Measurements from ENCODE around the gene CNGB1. TPM values are rescaled to one million over a fixed set of nuclear protein-coding genes. Genes with fewer than 3 reads are reported as not detected.
A peak's percentile ranks its signal among the peaks of the same experiment; 100 is the strongest.

The CNGB1 gene
- total and polyA plus RNA-seq, 2 donors (not counting 1 experiment from before 2014, with no cell fraction given), result not detected

DNA sequence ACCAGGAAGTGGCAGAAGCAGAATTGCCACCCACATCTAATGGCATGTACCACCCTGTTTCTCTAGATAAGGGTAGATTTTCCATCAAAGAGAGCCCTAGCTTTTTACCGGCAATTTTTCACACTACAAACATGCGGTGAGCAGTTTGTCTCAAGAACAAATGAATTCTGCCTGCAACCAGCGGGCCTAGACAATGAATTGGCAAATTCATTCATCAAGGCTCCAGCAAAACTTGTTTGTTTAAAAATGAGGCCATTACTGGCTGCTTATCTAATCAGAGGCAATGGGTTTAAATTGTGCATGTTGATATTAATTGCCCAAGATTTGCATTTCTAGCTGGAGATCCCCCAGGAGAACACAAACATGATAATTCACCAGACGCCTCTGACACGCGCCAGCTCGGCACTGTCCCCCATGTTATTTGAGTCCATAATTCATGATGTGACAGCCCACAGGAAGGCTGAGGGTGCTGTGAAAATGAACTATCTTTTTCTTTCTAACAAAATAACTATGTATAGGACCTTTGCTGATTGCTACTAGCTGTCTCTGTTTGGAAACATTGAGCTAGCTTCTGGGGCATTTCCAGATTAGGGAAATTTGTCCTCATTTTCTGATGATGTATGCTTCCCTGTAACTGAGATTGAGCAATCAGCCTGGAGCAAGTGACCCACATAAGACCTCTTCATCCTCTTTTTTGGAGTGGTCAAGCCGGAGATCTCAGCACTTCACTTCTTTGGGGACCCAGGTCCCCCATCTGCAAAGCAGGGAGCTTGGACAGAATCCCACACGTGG lies 80.8 kb downstream of the CNGB1 start:
- Histone ChIP-seq H3K9me3 (ENCODE audit: control insufficient read depth, insufficient read depth, low read depth, low read length) (no peaks in the 10 kb centered on the region), H3K4me3 (replicated peaks in 1 of 4; ENCODE audit: control extremely low read depth in 1 of 4, insufficient read depth in 1 of 4, low read depth in 3 of 4, low read length in 4 of 4) (no peak overlapping the region), H3K79me2 (ENCODE audit: control insufficient read depth, insufficient read depth, low read length) (no peaks in the 10 kb centered on the region), H3K27me3 (ENCODE audit: control insufficient read depth, insufficient read depth, low read length) (peaks cover 14% of the 10 kb centered on the region), H3K4me1 (ENCODE audit: control insufficient read depth, extremely low read depth, insufficient read depth, low read length) (no peaks in the 10 kb centered on the region), H2AFZ (ENCODE audit: low read length) (no peak overlapping the region), H3K36me3 (ENCODE audit: control insufficient read depth, insufficient read depth, low read length) (no peaks in the 10 kb centered on the region), H3K4me2 (ENCODE audit: extremely low read depth, insufficient read depth, low read length) (no peak overlapping the region), H3K27ac (ENCODE audit: insufficient read depth, low read length) (no peak overlapping the region), H4K20me1 (ENCODE audit: control insufficient read depth, extremely low read depth, insufficient read depth, low read length) (no peaks in the 10 kb centered on the region), H3K9ac (ENCODE audit: insufficient read depth, low read length) (no peak overlapping the region)
- TF ChIP-seq EZH2 (IDR thresholded peaks at IDR 0.05; ENCODE audit: low read length, missing control alignments), result no peak
- TF ChIP-seq, protein P1, sequence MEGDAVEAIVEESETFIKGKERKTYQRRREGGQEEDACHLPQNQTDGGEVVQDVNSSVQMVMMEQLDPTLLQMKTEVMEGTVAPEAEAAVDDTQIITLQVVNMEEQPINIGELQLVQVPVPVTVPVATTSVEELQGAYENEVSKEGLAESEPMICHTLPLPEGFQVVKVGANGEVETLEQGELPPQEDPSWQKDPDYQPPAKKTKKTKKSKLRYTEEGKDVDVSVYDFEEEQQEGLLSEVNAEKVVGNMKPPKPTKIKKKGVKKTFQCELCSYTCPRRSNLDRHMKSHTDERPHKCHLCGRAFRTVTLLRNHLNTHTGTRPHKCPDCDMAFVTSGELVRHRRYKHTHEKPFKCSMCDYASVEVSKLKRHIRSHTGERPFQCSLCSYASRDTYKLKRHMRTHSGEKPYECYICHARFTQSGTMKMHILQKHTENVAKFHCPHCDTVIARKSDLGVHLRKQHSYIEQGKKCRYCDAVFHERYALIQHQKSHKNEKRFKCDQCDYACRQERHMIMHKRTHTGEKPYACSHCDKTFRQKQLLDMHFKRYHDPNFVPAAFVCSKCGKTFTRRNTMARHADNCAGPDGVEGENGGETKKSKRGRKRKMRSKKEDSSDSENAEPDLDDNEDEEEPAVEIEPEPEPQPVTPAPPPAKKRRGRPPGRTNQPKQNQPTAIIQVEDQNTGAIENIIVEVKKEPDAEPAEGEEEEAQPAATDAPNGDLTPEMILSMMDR (conservative IDR thresholded peaks at IDR 0.05 in 1 of 2, IDR thresholded peaks at IDR 0.05 in 1 of 2; ENCODE audit: low read depth in 1 of 2, low read length in 2 of 2), result no peak
- DNase-seq (ENCODE audit: low read depth in 2 of 2), result peak; percentile 75 to 82

DNA sequence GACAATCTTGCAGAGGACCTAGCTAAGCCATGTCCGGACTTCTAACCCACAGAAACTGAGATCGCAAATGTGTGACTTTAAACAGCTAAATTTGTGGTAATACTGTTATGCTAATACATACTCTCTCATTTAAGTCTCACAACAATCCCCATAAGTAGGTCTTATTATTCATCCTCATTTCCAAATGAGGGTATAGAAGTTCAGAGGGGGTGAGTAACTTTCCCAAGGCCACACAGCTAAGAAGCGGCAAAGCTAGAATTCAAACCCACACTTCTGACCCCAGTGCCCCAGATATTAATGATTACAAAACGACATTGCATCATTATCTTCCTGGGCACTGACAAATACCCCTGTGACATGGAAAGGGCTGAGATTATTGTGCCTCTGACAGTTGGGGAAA lies 81.4 kb downstream of the CNGB1 start:
- no peaks in the 10 kb centered on the region for H3K9me3 ChIP-seq (ENCODE audit: control insufficient read depth, insufficient read depth, low read depth, low read length)
- no peaks in the 10 kb centered on the region for H3K79me2 ChIP-seq (ENCODE audit: control insufficient read depth, insufficient read depth, low read length)
- no peak for TF ChIP-seq EZH2 (IDR thresholded peaks at IDR 0.05; ENCODE audit: low read length, missing control alignments)
- TF ChIP-seq, protein P1 (conservative IDR thresholded peaks at IDR 0.05 in 1 of 2, IDR thresholded peaks at IDR 0.05 in 1 of 2; ENCODE audit: low read depth in 1 of 2, low read length in 2 of 2), result no peak
- peaks cover 20% of the 10 kb centered on the region for H3K27me3 ChIP-seq (ENCODE audit: control insufficient read depth, insufficient read depth, low read length)
- no peak overlapping the region for H3K4me3 ChIP-seq (replicated peaks in 1 of 4; ENCODE audit: control extremely low read depth in 1 of 4, insufficient read depth in 1 of 4, low read depth in 3 of 4, low read length in 4 of 4)
- H2AFZ ChIP-seq (ENCODE audit: low read length), result no peak overlapping the region
- H3K27ac ChIP-seq (ENCODE audit: insufficient read depth, low read length), result no peak overlapping the region
- no peak overlapping the region for H3K9ac ChIP-seq (ENCODE audit: insufficient read depth, low read length)
- no peaks in the 10 kb centered on the region for H3K36me3 ChIP-seq (ENCODE audit: control insufficient read depth, insufficient read depth, low read length)
- H3K4me2 ChIP-seq (ENCODE audit: extremely low read depth, insufficient read depth, low read length), result no peak overlapping the region
- no peaks in the 10 kb centered on the region for H3K4me1 ChIP-seq (ENCODE audit: control insufficient read depth, extremely low read depth, insufficient read depth, low read length)
- DNase-seq (ENCODE audit: low read depth in 2 of 2), result no peak
- no peaks in the 10 kb centered on the region for H4K20me1 ChIP-seq (ENCODE audit: control insufficient read depth, extremely low read depth, insufficient read depth, low read length)

DNA sequence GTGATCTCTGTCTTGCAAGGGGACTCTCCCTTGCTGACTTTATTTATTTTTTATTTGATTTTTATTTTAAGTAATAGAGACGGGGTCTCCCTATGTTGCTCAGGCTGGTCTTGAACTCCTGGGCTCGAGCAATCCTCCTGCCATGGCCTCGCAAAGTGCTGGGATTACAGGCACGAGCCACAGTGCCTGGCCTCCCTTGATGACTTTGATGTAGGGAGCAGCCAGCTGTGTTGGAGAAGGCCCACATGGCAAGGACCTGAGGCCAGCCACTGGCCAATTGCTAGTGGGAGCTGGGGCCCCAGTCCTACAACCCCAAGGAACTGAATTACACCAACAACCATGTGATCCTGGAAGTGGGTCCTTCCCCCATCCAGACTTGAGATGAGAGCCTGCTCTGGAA lies 81.8 kb downstream of the CNGB1 start:
- H3K36me3 ChIP-seq (ENCODE audit: control insufficient read depth, insufficient read depth, low read length), result no peaks in the 10 kb centered on the region
- no peak overlapping the region for H3K4me2 ChIP-seq (ENCODE audit: extremely low read depth, insufficient read depth, low read length)
- DNase-seq (ENCODE audit: low read depth in 2 of 2), result no peak
- H3K27me3 ChIP-seq (ENCODE audit: control insufficient read depth, insufficient read depth, low read length), result peaks cover 21% of the 10 kb centered on the region
- H2AFZ ChIP-seq (ENCODE audit: low read length), result no peak overlapping the region
- TF ChIP-seq, protein P1 (conservative IDR thresholded peaks at IDR 0.05 in 1 of 2, IDR thresholded peaks at IDR 0.05 in 1 of 2; ENCODE audit: low read depth in 1 of 2, low read length in 2 of 2), result no peak
- TF ChIP-seq EZH2 (IDR thresholded peaks at IDR 0.05; ENCODE audit: low read length, missing control alignments), result no peak
- H3K27ac ChIP-seq (ENCODE audit: insufficient read depth, low read length), result no peak overlapping the region
- no peaks in the 10 kb centered on the region for H3K79me2 ChIP-seq (ENCODE audit: control insufficient read depth, insufficient read depth, low read length)
- H3K4me3 ChIP-seq (replicated peaks in 1 of 4; ENCODE audit: control extremely low read depth in 1 of 4, insufficient read depth in 1 of 4, low read depth in 3 of 4, low read length in 4 of 4), result no peak overlapping the region
- H3K4me1 ChIP-seq (ENCODE audit: control insufficient read depth, extremely low read depth, insufficient read depth, low read length), result no peaks in the 10 kb centered on the region
- H4K20me1 ChIP-seq (ENCODE audit: control insufficient read depth, extremely low read depth, insufficient read depth, low read length), result no peaks in the 10 kb centered on the region
- H3K9ac ChIP-seq (ENCODE audit: insufficient read depth, low read length), result no peak overlapping the region
- no peaks in the 10 kb centered on the region for H3K9me3 ChIP-seq (ENCODE audit: control insufficient read depth, insufficient read depth, low read depth, low read length)

All from fibroblast of lung (primary cell).